Esophagus (tissue), 2 donors: ENCODE measurements around the gene TSC22D4. TPM values are rescaled to one million over a fixed set of nuclear protein-coding genes. Genes with fewer than 3 reads are reported as not detected.

Source experiments
- H3K27ac ChIP-seq, 2 donors: one replicate each; pipeline ENCODE4 v1.5.1; 2013; ENCODE audit warnings: low read depth in 2 of 2, mild to moderate bottlenecking in 2 of 2, inconsistent platforms in 1 of 2, low read length in 1 of 2, moderate library complexity in 1 of 2
- H3K27me3 ChIP-seq, 2 donors: one replicate each; pipeline ENCODE4 v1.6.1; 2013; ENCODE audit warnings: low read length in 2 of 2, control low read depth in 1 of 2, mild to moderate bottlenecking in 1 of 2; ENCODE audit not compliant: insufficient read depth in 2 of 2, control insufficient read depth in 1 of 2
- H3K36me3 ChIP-seq, 2 donors: one replicate each; pipeline ENCODE4 v1.6.1; 2013; ENCODE audit warnings: low read length in 1 of 2; ENCODE audit not compliant: control insufficient read depth in 2 of 2, insufficient read depth in 2 of 2
- H3K4me1 ChIP-seq, 2 donors: one replicate each; pipeline ENCODE4 v1.6.1; 2013; ENCODE audit warnings: low read length in 1 of 2; ENCODE audit not compliant: control insufficient read depth in 2 of 2, insufficient read depth in 2 of 2
- H3K4me3 ChIP-seq, 2 donors: one replicate each; pipeline ENCODE4 v1.5.1; 2013; ENCODE audit warnings: low read length in 2 of 2, mild to moderate bottlenecking in 2 of 2, low read depth in 1 of 2, moderate library complexity in 1 of 2
- H3K9me3 ChIP-seq, 2 donors: one replicate each; pipeline ENCODE4 v1.6.1; 2013; ENCODE audit warnings: mild to moderate bottlenecking in 2 of 2, low read depth in 1 of 2, low read length in 1 of 2, moderate library complexity in 1 of 2; ENCODE audit not compliant: control insufficient read depth in 2 of 2, insufficient read depth in 1 of 2
- WGBS, 2 donors: extraction: QIAGEN DNeasy Blood & Tissue Kit; methylation state at CpG; one replicate each; pipeline ENCODE4 v1.1.7; 2013; 5-methylcytosine and 5-hydroxymethylcytosine counted together
- polyA plus RNA-seq, 2 donors: library from polyadenylated mRNA; stranded (reverse); fragments of 200-250 nt; gene quantifications; one replicate each; pipeline ENCODE4 v1.2.3, GENCODE V29; 2013
- donor health status: healthy with polysubstance abuse.
- donor health status: Bipolar disorder and iron deficiency.

The TSC22D4 gene
- polyA plus RNA-seq, 2 donors = 40.0 to 60.0 TPM

DNA sequence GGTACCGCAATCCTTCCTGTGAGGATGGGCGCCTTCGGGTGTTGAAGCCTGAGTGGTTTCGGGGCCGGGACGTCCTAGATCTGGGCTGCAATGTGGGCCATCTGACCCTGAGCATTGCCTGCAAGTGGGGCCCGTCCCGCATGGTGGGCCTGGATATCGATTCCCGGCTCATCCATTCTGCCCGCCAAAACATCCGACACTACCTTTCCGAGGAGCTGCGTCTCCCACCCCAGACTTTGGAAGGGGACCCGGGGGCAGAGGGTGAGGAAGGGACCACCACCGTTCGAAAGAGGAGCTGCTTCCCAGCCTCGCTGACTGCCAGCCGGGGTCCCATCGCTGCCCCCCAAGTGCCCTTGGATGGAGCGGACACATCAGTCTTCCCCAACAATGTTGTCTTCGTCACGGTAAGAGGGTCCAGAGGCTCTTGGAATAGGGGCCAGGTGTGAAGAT lies 47.7 kb downstream of the TSC22D4 start:
- no peaks in the 10 kb centered on the region for H3K27me3 ChIP-seq
- H3K36me3 ChIP-seq = peaks cover 5 to 14% of the 10 kb centered on the region in 2 donors
- peaks cover 11 to 23% of the 10 kb centered on the region in 2 donors for H3K4me1 ChIP-seq
- WGBS, 2 donors = 86 to 89% methylated on average over 23 of the region's 23 CpGs
- H3K9me3 ChIP-seq = no peaks in the 10 kb centered on the region
- no peak overlapping the region for H3K4me3 ChIP-seq
- peak overlapping the region in 1 of 2 donors; percentile 47 for H3K27ac ChIP-seq

DNA sequence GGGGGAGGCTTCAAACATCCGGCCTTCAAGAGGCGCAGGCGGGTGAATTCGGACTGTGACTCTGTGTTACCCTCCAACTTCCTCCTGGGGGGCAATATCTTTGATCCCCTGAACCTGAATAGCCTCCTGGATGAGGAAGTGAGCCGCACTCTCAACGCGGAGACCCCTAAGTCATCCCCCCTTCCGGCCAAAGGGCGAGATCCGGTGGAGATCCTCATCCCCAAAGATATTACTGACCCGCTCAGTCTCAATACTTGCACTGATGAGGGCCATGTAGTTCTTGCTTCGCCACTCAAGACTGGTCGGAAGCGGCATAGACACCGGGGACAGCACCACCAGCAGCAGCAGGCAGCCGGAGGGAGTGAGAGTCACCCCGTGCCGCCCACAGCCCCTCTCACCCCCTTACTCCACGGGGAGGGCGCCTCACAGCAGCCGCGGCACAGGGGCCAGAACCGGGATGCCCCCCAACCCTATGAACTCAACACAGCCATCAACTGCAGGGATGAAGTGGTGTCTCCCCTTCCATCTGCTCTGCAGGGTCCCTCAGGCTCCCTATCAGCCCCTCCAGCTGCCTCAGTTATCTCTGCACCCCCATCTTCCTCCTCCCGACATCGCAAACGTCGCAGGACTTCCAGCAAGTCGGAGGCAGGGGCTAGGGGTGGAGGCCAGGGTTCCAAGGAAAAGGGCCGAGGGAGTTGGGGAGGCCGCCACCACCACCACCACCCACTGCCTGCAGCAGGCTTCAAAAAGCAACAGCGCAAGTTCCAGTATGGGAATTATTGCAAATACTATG lies 48.3 kb downstream of the TSC22D4 start:
- H3K4me1 ChIP-seq = peaks cover 11 to 23% of the 10 kb centered on the region in 2 donors
- WGBS, 2 donors = 20 to 23% methylated on average over 29 to 31 of the region's 31 CpGs

DNA sequence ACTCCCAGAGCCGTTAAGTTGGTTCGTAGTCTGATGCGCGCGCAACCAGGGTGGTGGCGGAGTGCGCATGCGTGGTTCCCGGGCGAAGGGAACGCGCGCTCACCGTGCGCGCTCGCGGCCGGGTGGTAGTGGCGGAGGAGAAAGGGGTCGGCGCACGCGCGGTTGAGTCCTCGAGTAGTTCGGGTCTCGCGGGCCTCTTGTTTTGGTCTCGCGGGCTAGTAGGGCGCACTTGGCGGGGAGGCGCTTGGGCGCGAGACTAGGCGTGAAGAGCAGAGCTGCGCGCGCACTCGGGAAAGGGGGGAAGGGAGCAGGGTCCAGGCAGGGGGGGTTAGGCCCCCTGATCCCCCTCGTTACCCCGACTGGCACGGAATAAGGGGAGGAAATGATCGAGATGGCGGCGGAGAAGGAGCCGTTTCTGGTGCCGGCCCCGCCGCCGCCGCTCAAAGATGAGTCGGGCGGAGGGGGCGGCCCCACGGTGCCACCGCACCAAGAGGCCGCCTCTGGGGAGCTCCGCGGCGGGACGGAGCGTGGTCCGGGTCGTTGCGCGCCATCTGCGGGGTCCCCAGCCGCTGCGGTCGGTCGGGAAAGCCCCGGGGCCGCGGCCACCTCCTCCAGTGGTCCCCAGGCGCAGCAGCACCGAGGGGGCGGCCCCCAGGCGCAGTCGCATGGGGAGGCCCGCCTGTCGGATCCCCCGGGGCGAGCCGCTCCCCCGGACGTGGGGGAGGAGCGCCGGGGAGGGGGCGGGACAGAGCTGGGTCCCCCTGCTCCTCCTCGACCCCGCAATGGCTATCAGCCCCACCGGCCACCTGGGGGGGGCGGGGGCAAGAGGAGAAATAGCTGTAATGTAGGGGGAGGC lies 49.1 kb downstream of the TSC22D4 start, which contains the start of gene MEPCE:
Gene MEPCE, plus strand, starts transcription at position 195 of the 856 bp plus-strand sequence. Its CDS starts 188 bp downstream, at position 383.
- H3K27ac ChIP-seq = peak within 1 kb of the TSS; percentile 95 to 100
- H3K9me3 ChIP-seq = no peaks in the 10 kb centered on the region
- peaks cover 11 to 18% of the 10 kb centered on the region in 2 donors for H3K4me1 ChIP-seq
- no peaks in the 10 kb centered on the region for H3K27me3 ChIP-seq
- WGBS, 2 donors = 0% methylated on average over 77 to 95 of the region's 95 CpGs
- H3K4me3 ChIP-seq = peak within 1 kb of the TSS; percentile 84 to 90
- peaks cover 5 to 14% of the 10 kb centered on the region in 2 donors for H3K36me3 ChIP-seq

More for the DNA sequence above, 48.3 kb downstream of the TSC22D4 start:
- peak overlapping the region; percentile 84 to 90 for H3K4me3 ChIP-seq
- H3K9me3 ChIP-seq = no peaks in the 10 kb centered on the region
- H3K27me3 ChIP-seq = no peaks in the 10 kb centered on the region
- H3K27ac ChIP-seq = peak overlapping the region; percentile 95 to 100
- peaks cover 5 to 14% of the 10 kb centered on the region in 2 donors for H3K36me3 ChIP-seq

DNA sequence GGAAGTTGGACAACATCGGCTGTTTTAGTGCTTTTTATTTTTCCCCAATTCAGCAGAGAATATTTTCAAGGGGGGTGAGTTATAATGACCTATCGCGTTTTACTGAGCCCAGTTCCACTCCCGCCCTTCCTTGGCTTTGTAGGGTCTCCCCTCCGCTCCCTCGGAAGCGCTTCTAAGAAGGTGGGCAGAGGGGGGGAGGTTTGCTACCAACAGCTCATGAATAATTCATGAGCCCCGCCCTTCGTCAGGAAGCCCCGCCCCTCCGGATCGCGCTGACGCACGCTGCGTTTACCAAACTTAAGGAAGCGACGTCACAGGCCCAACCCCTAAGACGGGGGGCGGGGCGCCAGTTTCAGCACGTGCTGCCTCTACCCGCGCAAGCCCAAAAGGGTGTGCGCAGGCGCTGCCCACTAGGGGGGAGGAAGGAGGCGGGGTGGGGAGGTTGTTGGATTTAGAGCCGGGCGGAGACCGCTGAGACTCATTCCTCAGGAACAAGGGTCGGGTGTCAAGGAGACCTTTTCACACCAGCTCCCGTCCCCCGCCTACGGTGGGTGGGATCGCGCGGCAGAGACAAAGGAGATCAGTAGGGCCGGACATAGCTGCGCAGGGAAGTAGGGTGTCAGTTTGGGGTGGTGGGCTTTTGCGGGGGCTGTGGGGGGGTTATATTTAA lies 49.9 kb downstream of the TSC22D4 start:
- H3K36me3 ChIP-seq = peaks cover 5 to 14% of the 10 kb centered on the region in 2 donors
- peak overlapping the region; percentile 95 to 100 for H3K27ac ChIP-seq
- H3K9me3 ChIP-seq = no peaks in the 10 kb centered on the region
- peak overlapping the region; percentile 84 to 90 for H3K4me3 ChIP-seq
- WGBS, 2 donors = 0 to 1% methylated on average over 40 of the region's 40 CpGs
- peaks cover 11 to 18% of the 10 kb centered on the region in 2 donors for H3K4me1 ChIP-seq
- no peaks in the 10 kb centered on the region for H3K27me3 ChIP-seq

DNA sequence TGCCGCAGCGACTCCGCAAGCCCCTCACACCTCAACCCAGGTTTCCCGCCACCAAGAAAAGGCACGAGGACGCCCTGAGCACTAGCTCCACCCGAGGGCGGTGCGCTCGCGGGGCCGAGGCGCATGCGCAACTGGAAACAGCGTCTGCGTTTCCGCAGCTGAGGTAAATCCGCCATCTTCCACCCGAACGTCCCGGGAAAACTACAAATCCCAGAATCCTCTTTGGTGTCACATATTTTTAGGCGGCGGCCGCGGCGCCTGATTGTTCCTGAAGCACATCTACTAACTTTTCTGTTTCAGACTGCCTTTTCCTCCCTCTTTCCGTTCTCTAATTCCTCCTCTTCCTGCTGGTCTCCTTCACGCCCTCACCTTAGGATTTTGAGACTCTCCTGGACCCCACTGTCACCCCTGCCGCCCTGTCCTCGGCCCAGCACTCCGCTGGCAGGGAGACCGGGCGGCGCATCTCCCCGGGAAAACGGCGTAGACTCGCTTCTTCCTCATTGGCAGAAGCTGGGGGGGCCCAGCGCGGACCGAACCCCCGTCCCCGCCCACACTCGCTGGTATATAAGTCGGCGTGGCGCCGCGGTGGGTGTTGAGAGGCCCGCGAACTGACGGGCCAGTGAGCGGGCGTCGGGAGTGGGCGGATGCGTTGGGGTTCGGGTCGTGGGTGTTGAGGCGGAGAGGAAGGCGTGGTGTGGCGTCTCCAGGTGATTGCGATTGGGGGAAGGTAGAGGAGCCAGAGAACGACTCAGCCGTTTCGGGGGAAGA lies 50.6 kb downstream of the TSC22D4 start, which contains the start of gene ZCWPW1:
Gene ZCWPW1, minus strand, starts transcription at position 505 of the 768 bp plus-strand sequence. CDS start 8,054 bp downstream, outside the sequence.
- Histone ChIP-seq H3K4me1 (peaks cover 11 to 18% of the 10 kb centered on the region in 2 donors), H3K4me3 (peak within 1 kb of the TSS; percentile 84 to 90), H3K36me3 (peaks cover 0 to 7% of the 10 kb centered on the region in 2 donors), H3K27me3 (no peaks in the 10 kb centered on the region), H3K9me3 (no peaks in the 10 kb centered on the region), H3K27ac (peak within 1 kb of the TSS; percentile 95 to 100)
- 1% methylated on average over 64 to 66 of the region's 66 CpGs for WGBS, 2 donors

DNA sequence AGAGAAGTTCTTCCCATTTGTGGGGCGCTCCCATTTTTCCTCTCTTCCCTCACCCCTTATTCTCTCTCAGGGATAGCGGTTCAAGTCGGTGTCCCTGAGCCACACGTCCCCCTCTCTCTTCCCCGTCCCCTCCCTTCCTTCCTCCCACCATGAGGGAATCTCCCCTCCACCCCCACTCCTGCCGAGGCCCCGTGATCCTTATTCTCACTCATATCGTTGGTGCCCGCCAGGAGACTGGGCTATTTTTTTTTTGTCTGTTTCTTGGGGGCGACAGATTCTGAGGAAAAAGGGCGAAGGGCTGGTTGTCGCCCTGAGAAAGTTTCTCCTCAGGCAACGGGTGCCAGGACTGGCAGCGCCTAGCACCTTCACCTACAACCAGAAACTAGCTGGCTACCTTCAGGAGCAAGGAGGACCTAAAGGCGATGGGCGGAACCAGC lies 51.2 kb downstream of the TSC22D4 start:
- 55 to 57% methylated on average over 16 of the region's 16 CpGs for WGBS, 2 donors
- Histone ChIP-seq H3K36me3 (peaks cover 0 to under 1% of the 10 kb centered on the region in 2 donors), H3K27ac (peak overlapping the region in 1 of 2 donors; percentile 100), H3K27me3 (no peaks in the 10 kb centered on the region), H3K4me3 (peak overlapping the region; percentile 65 to 84), H3K4me1 (peaks cover 8 to 16% of the 10 kb centered on the region in 2 donors), H3K9me3 (no peaks in the 10 kb centered on the region)

DNA sequence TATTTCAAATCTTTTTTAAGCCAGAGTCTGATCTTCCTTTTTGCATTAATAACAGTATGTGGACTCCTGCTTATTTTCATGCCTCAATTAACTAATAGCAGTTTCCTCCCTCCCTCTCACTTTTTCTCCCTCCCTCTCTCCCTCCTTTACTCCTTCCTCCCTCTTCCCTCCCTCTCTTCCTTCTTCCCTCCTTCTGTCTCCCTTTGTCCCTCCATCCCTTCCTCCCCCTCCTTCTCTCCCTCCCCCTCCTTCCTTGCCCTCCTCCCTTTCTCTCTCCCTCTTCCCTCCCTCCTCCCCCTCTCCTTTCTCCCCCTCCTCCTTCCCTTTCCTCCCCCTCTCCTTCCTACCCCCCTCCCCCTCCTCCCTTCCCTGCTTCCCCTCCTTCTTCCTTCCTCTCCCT lies 52.5 kb downstream of the TSC22D4 start:
- Histone ChIP-seq H3K27ac (no peak overlapping the region), H3K27me3 (no peaks in the 10 kb centered on the region), H3K36me3 (no peaks in the 10 kb centered on the region), H3K4me1 (peaks cover 8 to 13% of the 10 kb centered on the region in 2 donors), H3K4me3 (no peak overlapping the region), H3K9me3 (no peaks in the 10 kb centered on the region)

DNA sequence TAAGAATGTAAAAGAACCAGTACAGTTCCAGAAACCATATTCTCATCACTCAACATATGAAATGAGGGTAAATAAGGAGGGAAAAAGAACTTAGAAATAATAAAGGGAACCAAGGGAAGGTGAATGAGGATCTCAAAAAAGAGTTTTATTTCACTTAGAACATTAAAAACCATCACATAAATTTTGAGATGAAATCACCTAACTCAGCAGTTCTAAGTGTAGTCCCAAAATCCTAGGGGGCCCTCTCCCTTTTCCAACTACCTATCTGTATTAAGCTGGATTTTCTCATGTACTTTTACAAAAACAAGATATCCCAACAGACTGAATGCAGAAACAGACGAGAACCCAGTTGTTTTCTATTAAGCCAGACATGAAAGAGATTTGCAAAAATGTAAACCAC lies 53.7 kb downstream of the TSC22D4 start:
- peaks cover 0 to 3% of the 10 kb centered on the region in 2 donors for H3K4me1 ChIP-seq
- H3K27me3 ChIP-seq = no peaks in the 10 kb centered on the region
- H3K27ac ChIP-seq = no peak overlapping the region
- no peaks in the 10 kb centered on the region for H3K36me3 ChIP-seq
- no peak overlapping the region for H3K4me3 ChIP-seq
- H3K9me3 ChIP-seq = no peaks in the 10 kb centered on the region
- WGBS, 2 donors = 60 to 66% methylated on average over 1 of the region's 1 CpG
